HUES64 (cell line): ENCODE measurements around the gene ZNF789. TPM values are rescaled to one million over a fixed set of nuclear protein-coding genes. Genes with fewer than 3 reads are reported as not detected.
"Not testable (repeated sequence)": the region's sequence is repeated elsewhere in the genome, so short reads cannot be mapped to it uniquely, and the experiment has no call there.

Experiments
- H3K27ac ChIP-seq: 2 replicates; pipeline ENCODE4 v1.7.0; 2013; ENCODE audit warnings: low read depth, low read length, inconsistent platforms
- H3K27me3 ChIP-seq: 2 replicates; pipeline ENCODE4 v1.6.1; 2013; ENCODE audit warnings: mild to moderate bottlenecking, low read length; ENCODE audit not compliant: insufficient read depth
- H3K36me3 ChIP-seq: 2 replicates; pipeline ENCODE4 v1.6.1; 2013; ENCODE audit warnings: mild to moderate bottlenecking, low read length; ENCODE audit not compliant: insufficient read depth
- H3K4me1 ChIP-seq: 2 replicates; pipeline ENCODE4 v1.6.1; 2013; ENCODE audit warnings: mild to moderate bottlenecking, low read length, moderate library complexity; ENCODE audit not compliant: insufficient read depth
- H3K4me3 ChIP-seq: 2 replicates; pipeline ENCODE4 v1.5.1; 2013; ENCODE audit warnings: mild to moderate bottlenecking, low read length, moderate library complexity
- H3K9ac ChIP-seq: 2 replicates; pipeline ENCODE4 v1.6.1; 2013; ENCODE audit warnings: mild to moderate bottlenecking, low read depth, low read length
- H3K9me3 ChIP-seq: 2 replicates; pipeline ENCODE4 v1.6.1; 2013; ENCODE audit warnings: low read depth, low read length; ENCODE audit not compliant: insufficient read depth
- WGBS: fragments of 150-250, 120-280 bp; methylation state at CpG from one replicate; pipeline ENCODE4 v1.1.7; 2013; ENCODE audit warnings: missing lambda C conversion rate; 5-methylcytosine and 5-hydroxymethylcytosine counted together
- polyA plus RNA-seq, 2 experiments: library from polyadenylated mRNA; stranded (reverse); fragments of 50-300 nt; gene quantifications; one replicate each; pipeline ENCODE4 v1.2.3, GENCODE V29; 2013

ZNF789 gene
- polyA plus RNA-seq (2013, experiment 1 of 2) = 7.8 TPM
- 7.4 TPM for polyA plus RNA-seq (2013, experiment 2 of 2)

- no peaks in the 10 kb centered on the region for H3K4me1 ChIP-seq
- H3K9ac ChIP-seq = peak within 1 kb of the TSS; percentile 85
- peaks cover 12% of the 10 kb centered on the region for H3K36me3 ChIP-seq
- 1% methylated on average over 56 of the region's 56 CpGs for WGBS
- H3K4me3 ChIP-seq = peak within 1 kb of the TSS; percentile 97
- H3K9me3 ChIP-seq = no peaks in the 10 kb centered on the region
- H3K27ac ChIP-seq = peak within 1 kb of the TSS; percentile 88
- H3K27me3 ChIP-seq = no peaks in the 10 kb centered on the region
Observed at GRCh38 chr7:99472561-99473314, at the start of gene ZNF789. TSS of gene ZNF789 (plus strand) at chr7:99472890. CDS start at chr7:99476457, 3,567 bp downstream.

- H3K4me3 ChIP-seq = no peak overlapping the region
- 94% methylated on average over 24 of the region's 24 CpGs for WGBS
- H3K9ac ChIP-seq = no peak overlapping the region
- H3K4me1 ChIP-seq = no peaks in the 10 kb centered on the region
- peaks cover 78% of the 10 kb centered on the region for H3K36me3 ChIP-seq
- no peak overlapping the region for H3K27ac ChIP-seq
- H3K27me3 ChIP-seq = no peaks in the 10 kb centered on the region
- no peaks in the 10 kb centered on the region for H3K9me3 ChIP-seq
Observed at GRCh38 chr7:99424932-99425730, 47.6 kb upstream of the ZNF789 start.

GRCh38 chr7:99428972-99429566, 43.6 kb upstream of the ZNF789 start:
- WGBS = 91% methylated on average over 10 of the region's 10 CpGs
- Histone ChIP-seq H3K4me1 (no peaks in the 10 kb centered on the region), H3K9me3 (no peaks in the 10 kb centered on the region), H3K36me3 (peaks cover 75% of the 10 kb centered on the region), H3K27ac (no peak overlapping the region), H3K9ac (no peak overlapping the region), H3K4me3 (no peak overlapping the region), H3K27me3 (no peaks in the 10 kb centered on the region)

GRCh38 chr7:99429756-99430155, 42.9 kb upstream of the ZNF789 start:
- 95% methylated on average over 8 of the region's 8 CpGs for WGBS
- H3K36me3 ChIP-seq = peaks cover 75% of the 10 kb centered on the region
- H3K4me1 ChIP-seq = no peaks in the 10 kb centered on the region

GRCh38 chr7:99431756-99432540, 40.7 kb upstream of the ZNF789 start:
- H3K27ac ChIP-seq, H3K9ac ChIP-seq, H3K9me3 ChIP-seq, H3K4me1 ChIP-seq, H3K27me3 ChIP-seq, H3K4me3 ChIP-seq: not testable (repeated sequence)
- peaks cover 70% of the 10 kb centered on the region for H3K36me3 ChIP-seq
- 92% methylated on average over 13 of the region's 13 CpGs for WGBS

More at GRCh38 chr7:99429756-99430155, 42.9 kb upstream of the ZNF789 start:
- H3K9ac ChIP-seq = no peak overlapping the region
- no peaks in the 10 kb centered on the region for H3K9me3 ChIP-seq
- H3K4me3 ChIP-seq = no peak overlapping the region
- H3K27ac ChIP-seq = no peak overlapping the region
- H3K27me3 ChIP-seq = no peaks in the 10 kb centered on the region

- 96% methylated on average over 9 of the region's 9 CpGs for WGBS
- H3K36me3 ChIP-seq = peaks cover 65% of the 10 kb centered on the region
Observed at GRCh38 chr7:99433158-99433557, 39.5 kb upstream of the ZNF789 start.

GRCh38 chr7:99437946-99438572, 34.6 kb upstream of the ZNF789 start:
- 18% methylated on average over 17 of the region's 20 CpGs for WGBS
- H3K9ac ChIP-seq = peak overlapping the region; percentile 93
- no peaks in the 10 kb centered on the region for H3K9me3 ChIP-seq
- H3K36me3 ChIP-seq = peaks cover 47% of the 10 kb centered on the region
- peak overlapping the region; percentile 96 for H3K27ac ChIP-seq
- peaks cover 5% of the 10 kb centered on the region; the same call in 1 of the 2 replicates for H3K4me1 ChIP-seq
- H3K27me3 ChIP-seq = no peaks in the 10 kb centered on the region
- H3K4me3 ChIP-seq = peak overlapping the region; percentile 75

More at GRCh38 chr7:99433158-99433557, 39.5 kb upstream of the ZNF789 start:
- Histone ChIP-seq H3K9ac (no peak overlapping the region), H3K4me3 (no peak overlapping the region), H3K4me1 (no peaks in the 10 kb centered on the region; the same call in 1 of the 2 replicates), H3K27ac (no peak overlapping the region), H3K27me3 (no peaks in the 10 kb centered on the region), H3K9me3 (no peaks in the 10 kb centered on the region)

- no peaks in the 10 kb centered on the region for H3K9me3 ChIP-seq
- WGBS = under 1% methylated on average over 89 of the region's 89 CpGs
Observed at GRCh38 chr7:99438573-99439480, 33.9 kb upstream of the ZNF789 start, which contains the start of the genes CPSF4 and PTCD1. TSS of gene CPSF4 (plus strand) at chr7:99438943. CDS start at chr7:99439083, 140 bp downstream. TSS of gene PTCD1 (minus strand) at chr7:99438798. CDS start at chr7:99435242, 3,556 bp downstream.

GRCh38 chr7:99440195-99440594, 32.5 kb upstream of the ZNF789 start:
- Histone ChIP-seq H3K9me3 (no peaks in the 10 kb centered on the region), H3K4me1 (peaks cover 5% of the 10 kb centered on the region; the same call in 1 of the 2 replicates), H3K27ac (no peak overlapping the region), H3K36me3 (peaks cover 45% of the 10 kb centered on the region), H3K4me3 (peak overlapping the region; percentile 75), H3K27me3 (no peaks in the 10 kb centered on the region), H3K9ac (no peak overlapping the region)
- 58% methylated on average over 8 of the region's 9 CpGs for WGBS

More at GRCh38 chr7:99438573-99439480, 33.9 kb upstream of the ZNF789 start, which contains the start of the genes CPSF4 and PTCD1:
- Histone ChIP-seq H3K9ac (peak within 1 kb of the TSS; percentile 93), H3K36me3 (peaks cover 47% of the 10 kb centered on the region), H3K4me1 (peaks cover 5% of the 10 kb centered on the region; the same call in 1 of the 2 replicates), H3K27ac (peak within 1 kb of the TSS; percentile 96), H3K27me3 (no peaks in the 10 kb centered on the region), H3K4me3 (peak within 1 kb of the TSS; percentile 75)
